Activated B cell treated with CpG ODN at 0.5 μM for 24 hours (primary cell): ENCODE results near the gene POLR3GL. TPM values are rescaled to one million over a fixed set of nuclear protein-coding genes. Genes with fewer than 3 reads are reported as not detected.

Experiments used
- ATAC-seq: fragments of 200-7000 bp; cut with Tn5 transposase; one replicate; pipeline ENCODE4 v1.10.0; 2021; ENCODE audit warnings: low read depth, mild to moderate bottlenecking, moderate library complexity
- CTCF ChIA-PET: fragments of 350-600 bp; sonication (Branson Sonifier 250); formaldehyde crosslinking; loops from one replicate; lab custom pipeline; 2021; ENCODE audit warnings: antibody characterized with exemption; lab: Charles Lee
- POLR2A ChIA-PET: fragments of 350-600 bp; sonication (Branson Sonifier 250); formaldehyde crosslinking; loops from one replicate; lab custom pipeline; 2021; ENCODE audit warnings: antibody characterized with exemption; lab: Charles Lee
- DNase-seq: peaks from one replicate; pipeline ENCODE4 v3.0.0; 2022
- H3K27ac Mint-ChIP-seq: one replicate; pipeline ENCODE4 v1.8.0; 2020; ENCODE audit warnings: mixed read lengths
- H3K27me3 Mint-ChIP-seq: one replicate; pipeline ENCODE4 v1.8.0; 2021; ENCODE audit warnings: mixed read lengths
- H3K36me3 Mint-ChIP-seq: one replicate; pipeline ENCODE4 v1.8.0; 2021; ENCODE audit warnings: low read depth, mixed read lengths
- H3K4me1 Mint-ChIP-seq: one replicate; pipeline ENCODE4 v1.8.0; 2021; ENCODE audit warnings: mixed read lengths
- H3K4me3 Mint-ChIP-seq: one replicate; pipeline ENCODE4 v1.8.0; 2020; ENCODE audit warnings: mild to moderate bottlenecking, mixed read lengths
- H3K9me3 Mint-ChIP-seq: one replicate; pipeline ENCODE4 v1.8.0; 2020; ENCODE audit warnings: mixed read lengths
- intact Hi-C: fragments of 100-400 bp; cut with micrococcal nuclease; formaldehyde crosslinking; loops from one replicate; pipeline ENCODE4 v1.15.1; 2024
- total RNA-seq: library from RNA; stranded (reverse); gene quantifications from 2 replicates; pipeline ENCODE4 v1.2.3, GENCODE V29; 2022
- TF ChIP-seq, protein P1 (sequence below): fragments of 200-600 bp; IDR thresholded peaks from one replicate; pipeline ENCODE4 v1.8.0; 2022; ENCODE audit warnings: antibody characterized with exemption, mild to moderate bottlenecking

The POLR3GL gene
- total RNA-seq, 1 donor from 2014 or later: 22.7 TPM

DNA sequence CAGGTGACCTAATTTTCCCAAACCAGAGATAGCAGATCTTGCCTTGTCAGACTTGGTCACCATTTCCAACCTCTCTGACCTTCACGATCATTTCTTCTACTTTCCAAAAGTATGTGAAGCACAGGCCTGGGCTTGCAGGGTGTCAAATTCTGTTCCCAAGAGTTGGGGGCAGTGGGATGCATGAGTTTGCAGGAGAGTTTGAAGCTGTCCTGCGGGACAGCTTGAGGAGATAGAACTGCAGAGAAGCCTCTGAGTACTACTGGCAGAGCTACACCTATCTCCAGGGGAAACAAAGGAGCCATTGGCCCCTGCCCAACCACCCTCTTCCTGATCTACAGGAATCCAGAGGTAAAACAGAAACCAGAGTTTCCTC lies 20.6 kb downstream of the POLR3GL start:
- no peak for ATAC-seq
- Mint-ChIP-seq H3K27ac (peak overlapping the region; percentile 88), H3K4me3 (peak overlapping the region; percentile 28), H3K9me3 (no peaks in the 10 kb centered on the region), H3K36me3 (no peaks in the 10 kb centered on the region), H3K27me3 (no peaks in the 10 kb centered on the region), H3K4me1 (peaks cover 38% of the 10 kb centered on the region)
- ChIA-PET POLR2A (interaction anchor here (0.6 to 13.5 kb wide), 5 partner anchors 8 to 126 kb away, joined by 3 to 579 read pairs (median 3); partner anchors contain the start of genes PIAS3, RBM8A and TXNIP), CTCF (interaction anchor here (0.6 kb wide), 1 partner anchor 21 kb away, joined by 3 read pairs; no protein-coding TSS in a partner anchor)
- DNase-seq: no peak
- intact Hi-C loops: no loop called here
- TF ChIP-seq, protein P1, sequence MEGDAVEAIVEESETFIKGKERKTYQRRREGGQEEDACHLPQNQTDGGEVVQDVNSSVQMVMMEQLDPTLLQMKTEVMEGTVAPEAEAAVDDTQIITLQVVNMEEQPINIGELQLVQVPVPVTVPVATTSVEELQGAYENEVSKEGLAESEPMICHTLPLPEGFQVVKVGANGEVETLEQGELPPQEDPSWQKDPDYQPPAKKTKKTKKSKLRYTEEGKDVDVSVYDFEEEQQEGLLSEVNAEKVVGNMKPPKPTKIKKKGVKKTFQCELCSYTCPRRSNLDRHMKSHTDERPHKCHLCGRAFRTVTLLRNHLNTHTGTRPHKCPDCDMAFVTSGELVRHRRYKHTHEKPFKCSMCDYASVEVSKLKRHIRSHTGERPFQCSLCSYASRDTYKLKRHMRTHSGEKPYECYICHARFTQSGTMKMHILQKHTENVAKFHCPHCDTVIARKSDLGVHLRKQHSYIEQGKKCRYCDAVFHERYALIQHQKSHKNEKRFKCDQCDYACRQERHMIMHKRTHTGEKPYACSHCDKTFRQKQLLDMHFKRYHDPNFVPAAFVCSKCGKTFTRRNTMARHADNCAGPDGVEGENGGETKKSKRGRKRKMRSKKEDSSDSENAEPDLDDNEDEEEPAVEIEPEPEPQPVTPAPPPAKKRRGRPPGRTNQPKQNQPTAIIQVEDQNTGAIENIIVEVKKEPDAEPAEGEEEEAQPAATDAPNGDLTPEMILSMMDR: no peak

DNA sequence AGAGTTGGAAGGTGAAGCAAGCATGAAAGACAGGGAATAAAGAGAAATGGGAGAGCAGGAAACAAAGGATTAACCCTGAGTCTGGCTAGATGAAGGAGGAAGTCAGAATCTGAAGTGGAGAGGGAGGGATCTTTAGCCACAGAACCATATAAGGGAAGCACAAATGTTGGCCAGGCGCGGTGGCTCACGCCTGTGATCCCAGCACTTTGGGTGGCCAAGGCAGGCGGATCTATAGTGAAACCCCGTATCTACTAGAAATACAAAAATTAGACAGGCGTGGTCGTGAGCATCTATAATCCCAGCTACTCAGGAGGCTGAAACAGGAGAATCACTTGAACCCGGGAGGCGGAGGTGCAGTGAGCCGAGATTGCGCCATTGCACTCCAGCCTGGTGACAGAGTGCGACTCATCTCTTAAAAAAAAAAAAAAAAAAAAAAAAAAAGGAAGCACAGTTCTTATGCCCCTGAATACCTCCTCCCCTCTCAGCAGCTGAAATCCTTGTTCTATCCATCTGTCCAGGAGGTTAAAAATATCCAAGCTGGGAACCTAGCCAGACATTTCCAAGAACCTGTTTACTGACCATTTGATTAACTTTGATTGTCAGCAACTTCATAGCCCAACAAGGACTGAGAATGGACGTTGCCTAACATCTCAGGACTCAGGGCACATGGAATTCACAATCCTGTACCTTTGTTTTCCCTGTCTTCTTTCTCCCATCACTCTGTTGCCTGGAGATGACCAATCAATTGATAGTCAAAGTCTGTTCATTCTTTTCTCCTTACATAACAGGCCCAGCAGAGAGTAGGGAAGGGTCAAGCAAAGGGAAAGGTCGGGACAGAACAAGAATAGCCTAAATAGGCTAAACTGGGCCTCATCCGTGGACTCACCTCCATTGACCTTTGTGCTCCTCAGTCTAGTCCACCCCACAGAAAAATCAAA lies 21.3 kb downstream of the POLR3GL start:
- Mint-ChIP-seq H3K27ac (peak overlapping the region; percentile 88), H3K9me3 (no peaks in the 10 kb centered on the region), H3K4me3 (peak overlapping the region; percentile 28), H3K4me1 (peaks cover 44% of the 10 kb centered on the region), H3K36me3 (no peaks in the 10 kb centered on the region), H3K27me3 (no peaks in the 10 kb centered on the region)
- intact Hi-C loops: no loop called here
- DNase-seq (no peak), ATAC-seq (no peak)
- TF ChIP-seq, protein P1: no peak
- POLR2A ChIA-PET: interaction anchor here (1.1 to 13.5 kb wide), 4 partner anchors 8 to 52 kb away, joined by 3 to 579 read pairs (median 4); partner anchors contain the start of gene TXNIP
- CTCF ChIA-PET: interaction anchor here (0.6 kb wide), 1 partner anchor 20 kb away, joined by 3 read pairs; no protein-coding TSS in a partner anchor

DNA sequence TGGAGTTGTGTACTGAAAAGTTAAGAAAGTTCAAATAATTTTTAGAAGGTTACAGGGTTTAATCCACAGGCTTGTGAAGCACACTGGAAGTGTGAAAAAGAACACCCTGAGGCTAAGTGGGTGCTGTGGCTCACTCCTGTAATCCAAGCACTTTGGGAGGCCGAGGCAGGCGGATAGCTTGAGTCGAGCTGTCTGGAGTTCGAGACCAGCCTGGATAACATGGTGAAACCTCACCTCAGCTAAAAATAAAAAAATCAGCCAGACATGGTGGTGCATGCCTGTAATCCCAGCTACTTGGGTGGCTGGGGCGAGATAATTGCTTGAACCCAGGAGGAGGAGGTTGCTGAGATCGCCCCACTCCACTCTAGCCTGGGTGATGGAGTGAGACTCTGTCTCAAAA lies 22.1 kb downstream of the POLR3GL start:
- no peak for DNase-seq
- CTCF ChIA-PET: no interaction called here

DNA sequence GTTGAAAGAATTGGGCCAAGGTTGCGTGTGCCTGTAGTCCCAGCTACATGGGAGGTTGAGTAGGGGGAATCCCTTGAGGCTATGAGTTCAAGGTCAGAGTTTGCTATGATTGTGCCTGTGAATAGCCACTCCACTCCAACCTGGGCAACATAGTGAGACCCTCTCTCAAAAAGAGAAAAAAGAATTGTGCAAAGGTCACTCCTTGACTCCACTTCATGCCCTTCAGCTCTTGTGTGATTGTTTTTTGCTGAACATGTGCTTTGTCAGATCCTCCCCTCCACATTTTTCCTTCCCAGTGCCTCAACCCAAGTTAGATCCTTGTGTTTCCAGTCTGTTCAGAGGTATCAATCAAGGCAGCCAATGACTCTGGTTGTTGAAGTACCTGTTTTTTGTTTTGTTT lies 23.4 kb downstream of the POLR3GL start:
- peaks cover 15% of the 10 kb centered on the region for H3K36me3 Mint-ChIP-seq
- no peaks in the 10 kb centered on the region for H3K27me3 Mint-ChIP-seq
- peaks cover 65% of the 10 kb centered on the region for H3K4me1 Mint-ChIP-seq
- peak overlapping the region; percentile 75 for H3K27ac Mint-ChIP-seq
- DNase-seq (no peak), ATAC-seq (no peak)
- no peaks in the 10 kb centered on the region for H3K9me3 Mint-ChIP-seq
- no peak overlapping the region for H3K4me3 Mint-ChIP-seq
- intact Hi-C loops: loop anchor here (1.0 kb wide), 2 partner anchors 8 to 9 kb away; partner anchors contain the start of gene TXNIP
- CTCF ChIA-PET: interaction anchor here (5.2 kb wide), 1 partner anchor 9 kb away, joined by 30 read pairs; no protein-coding TSS in a partner anchor
- POLR2A ChIA-PET: interaction anchor here (1.3 to 13.5 kb wide), 5 partner anchors 5 to 64 kb away, joined by 3 to 579 read pairs (median 10); partner anchors contain the start of genes LIX1L and TXNIP
- TF ChIP-seq, protein P1: no peak

More for the DNA sequence above, 22.1 kb downstream of the POLR3GL start:
- no peak overlapping the region for H3K27ac Mint-ChIP-seq
- H3K9me3 Mint-ChIP-seq: no peaks in the 10 kb centered on the region
- intact Hi-C loops: no loop called here
- peaks cover 52% of the 10 kb centered on the region for H3K4me1 Mint-ChIP-seq
- no peaks in the 10 kb centered on the region for H3K27me3 Mint-ChIP-seq
- TF ChIP-seq, protein P1: no peak
- POLR2A ChIA-PET: interaction anchor here (1.1 to 13.5 kb wide), 6 partner anchors 7 to 65 kb away, joined by 3 to 579 read pairs (median 4); partner anchors contain the start of gene TXNIP
- H3K4me3 Mint-ChIP-seq: no peak overlapping the region
- peaks cover 1% of the 10 kb centered on the region for H3K36me3 Mint-ChIP-seq
- ATAC-seq: no peak
